Posterior vena cava (tissue), 2 donors: ENCODE measurements around the gene STARD5. TPM values are rescaled to one million over a fixed set of nuclear protein-coding genes. Genes with fewer than 3 reads are reported as not detected.
"Not testable (repeated sequence)": the region's sequence is repeated elsewhere in the genome, so short reads cannot be mapped to it uniquely, and the experiment has no call there.

Experiments
- DNase-seq: peaks from one replicate; pipeline ENCODE4 v3.0.0-alpha.2; 2020; ENCODE audit warnings: low spot score
- intact Hi-C, 2 donors: fragments of 100-400 bp; cut with DNase I; formaldehyde crosslinking; loops; one replicate each; pipeline versions ENCODE4 v1.14.1 to v1.14.2; 2022 to 2023
- long read RNA-seq, 2 donors: library from polyadenylated mRNA; unstranded; transcript quantifications; one replicate each; pipeline ENCODE4 v2.0.0, GENCODE V29; 2020 to 2021
- total RNA-seq, 2 donors: library from RNA; stranded (reverse); fragmentation: NEBNext Ultra II Directional; extraction: Animal tissue kit (Norgen Biotek cat#: 25700); gene quantifications; one replicate each; pipeline ENCODE4 v1.2.1, GENCODE V29; 2021
- donor health status: DM: yes; HTN: yes; CAD: no.
- donor health status: DM: yes; HTN: yes; CAD: no.

The STARD5 gene, protein sequence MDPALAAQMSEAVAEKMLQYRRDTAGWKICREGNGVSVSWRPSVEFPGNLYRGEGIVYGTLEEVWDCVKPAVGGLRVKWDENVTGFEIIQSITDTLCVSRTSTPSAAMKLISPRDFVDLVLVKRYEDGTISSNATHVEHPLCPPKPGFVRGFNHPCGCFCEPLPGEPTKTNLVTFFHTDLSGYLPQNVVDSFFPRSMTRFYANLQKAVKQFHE
- total RNA-seq, result 1 to 10 TPM; 3.9 to 5.9 TPM
- long read RNA-seq, donor 1, result 0 reads
- long read RNA-seq, donor 2, full-length matches to known transcripts, result 1 of 1 reads
- long read RNA-seq, donor 2, partial matches to known transcripts, result 0 of 1 reads
- long read RNA-seq, donor 2, other reads (novel, unspliced or antisense), result 0 of 1 reads

DNA sequence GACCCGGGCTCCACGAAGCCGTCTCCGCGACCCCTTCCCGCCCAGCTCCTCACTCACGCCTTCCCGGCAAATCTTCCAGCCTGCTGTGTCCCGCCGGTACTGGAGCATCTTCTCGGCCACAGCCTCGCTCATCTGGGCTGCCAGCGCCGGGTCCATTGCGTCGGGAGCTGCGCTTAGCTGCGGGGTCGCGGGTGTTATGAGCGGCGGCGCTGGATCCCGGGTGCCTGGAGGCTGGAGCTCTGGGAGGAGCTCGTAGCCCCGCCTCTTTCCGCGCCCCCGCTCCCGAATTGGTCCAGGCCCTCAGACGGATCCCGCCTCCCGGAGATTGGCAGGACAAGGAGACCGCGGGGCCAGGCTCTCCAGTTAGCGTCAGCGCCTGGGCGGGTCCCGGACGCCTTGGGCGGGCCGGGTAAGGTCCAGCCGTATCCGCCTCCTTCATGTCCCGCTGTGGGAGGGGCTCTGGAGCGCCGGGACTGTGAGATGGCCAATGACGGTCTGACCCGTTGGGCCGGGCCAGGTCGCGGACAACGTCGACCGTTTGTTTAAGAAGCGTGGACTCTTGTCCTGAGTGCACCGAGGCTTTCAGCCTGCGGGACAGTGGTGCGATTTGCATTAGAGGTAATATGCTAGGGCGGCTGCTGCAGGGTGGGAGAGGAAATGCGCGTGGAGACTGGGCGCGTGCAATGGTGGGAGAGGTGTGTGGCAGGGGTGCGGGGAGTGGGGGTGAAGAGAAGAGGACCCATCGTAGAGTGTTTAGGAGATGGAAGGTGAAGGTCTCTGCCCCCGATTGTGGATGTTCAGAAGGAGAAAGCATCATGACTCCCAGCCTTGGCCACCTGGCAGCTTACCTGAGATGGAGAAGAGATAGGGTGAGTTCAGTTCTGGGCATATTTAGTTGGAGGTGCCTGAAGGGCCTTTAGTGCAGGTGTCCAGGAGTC is at the start of gene STARD5:
TSS of gene STARD5 (minus strand) at position 198 of the 938 bp plus-strand sequence. CDS start at position 156, 42 bp downstream.
- DNase-seq, result peak; percentile 100
- intact Hi-C loops, result no loop called here

DNA sequence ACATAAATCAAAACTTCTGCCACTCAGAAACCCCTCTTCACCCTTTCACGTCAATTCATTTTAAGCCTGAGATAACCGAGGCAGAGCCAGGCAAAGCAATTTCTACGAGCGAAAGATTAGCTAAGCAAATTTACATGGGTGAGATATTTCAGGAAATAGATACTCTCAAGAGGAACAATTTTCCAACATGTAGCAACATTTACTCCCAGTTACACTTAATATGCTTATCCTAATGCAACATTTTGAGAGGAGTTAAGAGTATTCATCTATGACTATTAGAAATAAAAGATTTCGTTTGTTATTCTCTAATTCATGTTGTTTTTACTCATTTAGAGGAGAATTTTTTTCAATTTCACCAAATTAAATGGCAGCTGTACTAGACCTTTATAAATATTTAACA is 49.2 kb upstream of the STARD5 start:
- no peak for DNase-seq
- intact Hi-C loops, result no loop called here

DNA sequence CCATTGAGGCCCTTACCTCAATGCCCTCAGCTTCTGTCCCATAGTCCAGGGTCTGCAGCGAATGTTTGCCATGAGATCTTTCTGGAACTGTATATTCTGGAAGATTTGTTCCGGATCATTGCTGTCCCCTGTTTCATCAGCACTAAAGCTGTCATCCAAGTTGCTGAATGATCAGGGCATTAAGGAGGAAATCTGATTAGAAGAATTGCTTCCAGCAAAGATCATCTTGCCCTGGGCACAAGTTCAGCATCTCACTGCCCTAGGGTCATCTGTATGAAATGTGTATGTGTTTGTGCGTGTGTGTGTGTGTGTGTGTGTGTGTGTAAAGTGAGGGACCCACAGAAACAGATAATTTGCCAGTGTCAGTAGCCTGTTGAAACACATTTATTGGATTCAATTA is 48.6 kb upstream of the STARD5 start:
- no peak for DNase-seq
- intact Hi-C loops, result no loop called here

DNA sequence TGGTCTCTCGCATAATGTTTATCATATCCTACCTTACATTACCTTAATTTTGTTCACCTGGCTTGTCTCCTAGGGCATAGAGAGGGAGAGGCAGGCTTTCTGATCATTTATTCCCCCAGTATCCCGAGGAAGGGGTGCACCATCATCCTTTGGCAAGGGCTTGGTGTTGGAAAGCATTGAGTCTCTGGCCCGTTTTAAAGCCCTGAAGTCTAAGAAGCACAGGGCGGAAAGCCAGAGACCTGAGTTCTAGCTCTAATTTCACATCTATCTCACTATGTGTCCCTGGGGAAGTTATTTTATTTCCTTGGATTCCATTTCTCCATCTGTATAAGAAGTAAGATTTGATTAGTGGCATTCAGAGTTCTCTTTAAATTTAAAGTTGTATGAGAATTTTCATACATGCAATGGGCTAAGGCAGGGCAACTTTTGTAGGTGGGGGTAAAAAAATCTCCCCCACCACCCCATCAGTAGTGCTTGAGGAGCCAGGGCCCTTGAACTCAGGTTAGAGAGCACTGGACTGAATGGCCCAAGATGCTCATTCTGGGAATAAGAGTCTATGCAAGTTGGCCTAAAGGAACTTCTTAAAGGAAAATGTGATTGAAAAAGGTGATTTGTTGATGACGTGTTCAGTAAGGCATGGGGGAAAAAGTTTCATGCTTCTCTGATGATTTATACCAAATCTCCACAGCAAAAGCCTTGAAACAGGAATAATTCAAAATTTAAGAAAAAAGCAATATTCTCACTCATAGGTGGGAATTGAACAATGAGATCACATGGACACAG is 40.0 kb upstream of the STARD5 start:
- intact Hi-C loops, result no loop called here
- DNase-seq, result no peak

DNA sequence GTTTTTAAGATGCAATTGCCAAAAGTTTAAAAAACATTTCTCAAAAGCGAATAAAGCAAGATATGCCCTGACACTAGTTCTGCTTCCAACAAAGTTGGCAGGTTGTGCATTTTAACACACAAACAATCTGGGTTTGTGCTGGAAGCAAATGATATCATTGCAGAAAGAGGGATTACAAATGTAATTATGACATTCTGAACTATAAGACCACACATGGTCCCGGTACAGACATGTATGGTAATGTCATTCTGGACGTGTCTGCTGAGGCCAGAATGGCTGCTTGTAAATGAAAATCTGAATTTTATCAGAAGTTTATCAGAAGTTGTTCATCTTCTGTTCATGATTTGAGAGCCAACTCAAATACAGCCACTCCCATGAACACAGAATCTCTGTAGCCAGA is 39.3 kb upstream of the STARD5 start:
- DNase-seq, result no peak
- intact Hi-C loops, result no loop called here

DNA sequence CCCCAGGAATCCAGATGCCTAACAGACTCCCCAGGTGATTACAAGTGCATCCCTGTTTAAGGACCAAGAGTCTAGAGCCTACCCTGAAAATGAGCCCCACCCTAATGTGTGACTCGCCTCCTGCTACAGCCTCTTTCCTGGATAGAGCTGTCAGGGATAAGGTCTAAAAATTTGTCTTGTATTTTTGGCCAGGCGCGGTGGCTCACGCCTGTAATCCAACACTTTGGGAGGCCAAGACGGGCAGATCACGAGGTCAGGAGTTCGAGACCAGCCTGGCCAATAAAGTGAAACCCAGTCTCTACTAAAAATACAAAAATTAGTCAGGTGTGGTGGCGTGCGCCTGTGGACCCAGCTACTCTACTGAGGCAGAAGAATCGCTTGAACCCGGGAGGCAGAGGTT is 38.8 kb upstream of the STARD5 start:
- DNase-seq, result no peak
- intact Hi-C loops, result no loop called here

DNA sequence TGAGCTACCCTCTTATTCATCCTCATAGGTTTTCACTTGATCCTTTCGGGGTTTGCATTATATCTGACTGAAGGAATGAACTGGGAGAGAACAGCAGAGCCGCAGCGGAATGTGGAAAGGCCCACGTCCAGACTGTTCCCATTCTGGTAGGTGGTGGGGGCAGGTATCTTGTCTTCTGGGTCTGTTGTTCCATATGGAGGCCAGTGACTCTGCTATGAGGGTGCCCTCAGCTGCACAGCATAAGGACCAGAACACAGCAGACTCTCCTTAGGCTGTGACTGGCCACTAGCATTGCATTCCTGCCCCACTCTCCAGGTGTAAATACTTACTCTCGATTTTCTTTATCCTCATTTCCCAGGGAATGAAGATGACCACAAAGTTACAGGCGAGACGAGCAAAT is 38.0 kb upstream of the STARD5 start:
- no peak for DNase-seq
- intact Hi-C loops, result no loop called here

DNA sequence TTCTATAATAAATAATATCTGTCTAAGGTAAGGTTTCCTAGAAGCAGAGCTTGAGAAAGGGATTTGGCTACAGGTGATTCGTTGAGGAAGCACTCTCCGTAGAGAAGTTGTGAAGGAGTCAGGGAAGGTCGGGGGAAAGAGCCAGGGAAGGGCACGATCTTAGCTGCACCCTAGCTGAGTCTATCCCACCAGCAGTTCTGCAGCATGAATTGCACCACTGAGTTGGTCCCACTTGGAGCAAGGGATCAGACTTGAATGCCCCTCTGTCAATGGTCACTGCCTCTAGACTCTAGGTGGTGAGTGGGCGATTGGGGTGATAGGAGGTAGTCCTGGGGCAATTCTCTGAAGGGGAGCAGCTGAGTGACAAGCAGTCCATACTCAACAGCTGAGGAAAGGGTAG is 36.5 kb upstream of the STARD5 start:
- intact Hi-C loops, result no loop called here
- no peak for DNase-seq

DNA sequence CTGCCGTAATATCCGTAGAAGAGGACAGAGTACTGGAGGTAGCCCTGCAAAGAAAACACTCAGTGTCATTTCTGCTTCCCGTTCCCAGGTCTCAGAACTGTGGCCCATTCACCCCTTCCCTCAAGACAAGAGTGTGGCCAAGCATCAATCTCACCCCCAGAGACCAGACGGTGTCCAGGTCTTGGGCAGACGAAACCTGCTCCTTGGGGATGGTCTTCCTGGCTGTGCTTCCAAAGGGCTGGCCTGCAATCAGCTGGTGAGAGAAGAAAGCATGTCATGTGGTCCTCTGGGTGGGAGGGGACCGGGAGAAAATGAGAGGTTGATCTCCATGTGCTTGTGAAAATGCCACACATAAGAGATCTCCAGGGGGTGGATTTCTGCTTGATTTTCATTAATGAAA is 34.3 kb upstream of the STARD5 start:
- DNase-seq, result no peak
- intact Hi-C loops, result no loop called here

DNA sequence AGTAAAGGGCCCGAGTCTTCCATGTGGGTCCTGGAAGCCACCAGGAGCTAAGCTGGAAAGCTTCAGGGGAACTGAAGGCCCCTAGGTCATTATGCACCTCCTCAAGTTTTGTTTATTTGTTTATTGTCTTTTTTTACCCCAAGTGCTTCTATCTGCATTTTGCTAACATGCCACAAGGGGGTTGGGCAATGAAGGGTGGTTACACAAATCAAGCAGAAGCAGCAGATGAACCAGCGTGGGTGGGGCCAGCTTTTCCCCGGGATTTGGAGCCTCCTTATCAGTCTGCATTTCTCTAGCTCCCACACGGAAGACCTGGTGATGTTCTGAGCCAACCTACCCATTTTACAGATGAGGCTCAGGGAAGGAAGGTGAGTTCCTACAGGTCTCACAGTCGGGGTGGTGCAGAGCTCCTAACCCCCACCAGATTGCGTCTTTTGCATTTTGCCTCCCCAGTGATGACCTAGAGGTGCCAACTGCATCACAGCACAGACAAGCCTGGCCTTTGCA is 33.3 kb upstream of the STARD5 start:
- intact Hi-C loops, result no loop called here

DNA sequence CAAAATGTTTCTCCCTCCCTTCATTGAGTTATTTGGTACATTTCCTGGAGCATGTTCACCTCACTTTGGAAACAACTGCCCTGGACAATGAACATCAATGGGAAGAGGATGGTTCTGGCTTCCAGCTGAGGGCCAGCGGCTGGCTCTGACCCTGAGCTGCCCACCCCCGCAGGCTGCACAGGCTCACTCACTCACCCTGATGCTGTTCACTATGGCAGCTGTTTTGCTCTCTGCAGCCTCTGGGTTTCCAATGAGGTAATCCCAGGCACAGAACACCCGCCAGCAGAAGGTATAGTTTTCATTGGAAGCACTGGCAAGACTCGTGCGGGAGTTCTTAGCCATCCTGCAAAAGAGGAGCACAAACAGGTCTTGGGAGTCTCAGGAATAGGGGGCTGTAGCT is 32.3 kb upstream of the STARD5 start:
- intact Hi-C loops, result no loop called here
- no peak for DNase-seq

More for the DNA sequence above, 33.3 kb upstream of the STARD5 start:
- no peak for DNase-seq

DNA sequence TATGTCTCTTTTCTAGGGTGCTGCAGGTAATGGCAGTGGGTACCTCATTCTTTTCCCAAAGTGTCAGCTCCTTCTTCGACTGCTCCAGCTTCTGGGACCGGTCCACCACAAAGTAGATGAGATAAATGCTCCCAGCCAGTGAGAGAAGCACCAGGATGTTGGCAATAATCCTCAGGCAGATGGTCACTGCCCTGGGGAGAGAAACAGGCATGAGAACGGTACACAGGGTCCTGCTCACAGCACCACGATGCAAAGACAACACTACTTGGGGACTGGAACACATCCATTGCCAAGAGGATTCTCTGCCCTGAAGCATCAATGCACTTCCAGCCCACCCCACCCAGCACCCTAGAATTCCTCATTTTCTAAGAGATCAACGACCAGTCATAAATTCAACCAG is 27.7 kb upstream of the STARD5 start:
- no peak for DNase-seq
- intact Hi-C loops, result no loop called here

DNA sequence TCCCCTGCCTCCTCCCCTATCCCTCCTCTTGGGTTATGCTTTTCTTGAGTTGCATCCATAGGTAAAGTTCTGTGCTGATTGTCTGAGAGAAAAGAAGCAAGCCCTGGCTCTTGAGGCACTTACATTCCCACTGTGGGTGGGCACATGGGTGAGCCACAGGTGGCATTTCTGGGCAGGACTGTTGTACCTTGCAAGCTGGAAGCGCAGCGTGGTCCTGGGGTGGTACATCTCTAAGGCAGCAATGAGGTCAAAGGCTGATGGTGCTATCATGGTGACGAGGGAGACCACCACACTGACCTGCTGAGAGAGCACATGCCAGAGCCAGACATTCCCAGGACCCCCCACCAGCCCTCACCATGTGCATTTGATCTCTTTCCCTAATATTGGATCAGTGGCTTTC is 25.3 kb upstream of the STARD5 start:
- no peak for DNase-seq
- intact Hi-C loops, result no loop called here

DNA sequence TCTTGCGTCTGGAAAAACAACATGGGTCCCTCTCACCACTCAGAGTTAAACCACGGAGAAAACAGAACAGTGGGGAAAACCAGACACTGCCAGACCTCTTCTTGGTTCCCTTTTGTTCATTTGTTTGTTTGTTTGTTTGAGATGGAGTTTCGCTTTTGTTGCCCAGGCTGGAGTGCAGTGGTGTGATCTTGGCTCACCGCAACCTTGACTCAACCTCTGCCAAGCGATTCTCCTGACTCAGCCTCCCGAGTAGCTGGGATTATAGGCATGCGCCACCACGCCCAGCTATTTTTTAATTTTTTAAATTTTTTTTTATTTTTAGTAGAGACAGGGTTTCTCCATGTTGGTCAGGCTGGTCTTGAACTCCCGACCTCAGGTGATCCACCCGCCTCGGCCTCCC is 24.8 kb upstream of the STARD5 start:
- DNase-seq, intact Hi-C loops: not testable (repeated sequence)

DNA sequence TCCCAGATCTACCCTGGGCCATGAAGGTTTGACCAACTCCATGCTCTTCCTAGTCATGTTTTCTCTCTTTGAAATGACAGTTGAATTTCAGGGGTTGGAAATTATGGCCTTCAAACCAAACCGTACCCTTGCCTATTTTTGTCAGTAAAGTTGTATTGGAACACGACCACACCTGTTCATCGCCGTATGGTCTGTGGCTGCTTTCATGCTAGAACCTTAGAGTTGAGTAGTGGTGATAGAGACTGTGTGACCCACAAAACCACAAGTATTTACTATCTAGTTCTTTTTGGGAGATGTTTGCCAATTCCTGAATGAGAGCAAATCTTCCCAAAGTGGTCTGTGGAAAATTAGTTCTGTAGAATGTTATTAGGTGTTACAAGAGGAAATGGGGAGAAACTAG is 24.0 kb upstream of the STARD5 start:
- DNase-seq, result no peak
- intact Hi-C loops, result no loop called here

DNA sequence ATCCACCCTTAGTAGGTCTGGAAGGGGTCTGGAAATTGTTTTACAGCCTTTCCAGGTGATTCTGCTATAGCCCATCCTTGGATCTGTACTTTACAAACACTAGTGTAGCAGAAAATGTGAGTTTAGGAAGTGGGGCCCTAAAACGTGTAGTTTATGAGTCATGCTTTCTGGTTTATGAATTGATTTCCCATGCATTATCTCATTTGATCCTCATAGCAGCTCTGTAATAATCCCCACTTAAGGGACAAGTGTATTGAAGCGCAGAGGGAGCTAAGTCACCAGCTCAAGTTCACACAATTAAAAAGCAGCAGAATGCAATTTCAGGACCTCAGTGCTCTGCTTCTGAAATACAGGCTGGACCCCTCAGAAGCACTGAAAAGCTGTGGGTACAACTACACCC is 22.7 kb upstream of the STARD5 start:
- DNase-seq, result no peak
- intact Hi-C loops, result no loop called here

DNA sequence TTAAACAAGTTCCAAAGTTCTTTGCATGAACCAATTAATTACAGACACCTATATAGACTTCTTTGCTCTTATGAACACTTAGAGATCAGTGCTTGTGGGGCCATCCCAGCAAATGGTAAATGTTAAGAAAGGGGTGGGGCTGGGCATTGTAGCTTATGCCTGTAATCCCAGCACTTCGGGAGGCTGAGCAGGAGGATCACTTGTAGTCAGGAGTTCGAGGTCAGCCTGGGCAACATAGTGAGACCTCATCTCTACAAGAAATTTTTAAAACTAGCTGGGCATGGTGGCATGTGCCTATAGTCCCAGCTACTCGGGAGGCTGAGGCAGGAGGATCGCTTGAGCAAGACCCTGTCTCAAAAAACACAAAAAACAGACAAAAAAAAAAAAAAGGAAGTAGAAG is 19.4 kb upstream of the STARD5 start:
- DNase-seq, result no peak
- intact Hi-C loops, result no loop called here

DNA sequence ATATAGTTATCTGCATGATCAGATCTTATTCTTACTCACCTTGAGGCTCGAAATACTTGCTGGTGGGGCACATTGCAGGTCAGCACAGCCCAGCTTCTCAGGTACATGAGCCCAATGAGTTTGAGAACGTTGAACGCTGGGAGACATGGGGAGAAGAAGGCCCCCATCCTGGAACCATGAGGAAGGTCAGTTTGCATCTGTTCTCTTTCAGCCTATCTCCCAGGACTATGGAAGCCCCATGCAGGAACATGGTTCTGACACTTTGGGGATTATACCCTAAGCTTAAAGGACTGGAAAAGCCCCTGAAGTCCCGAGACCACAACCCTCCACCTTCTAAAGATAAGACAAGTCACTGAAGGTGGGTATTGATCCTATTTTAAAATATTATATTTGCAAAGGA is 17.4 kb upstream of the STARD5 start:
- intact Hi-C loops, result no loop called here

DNA sequence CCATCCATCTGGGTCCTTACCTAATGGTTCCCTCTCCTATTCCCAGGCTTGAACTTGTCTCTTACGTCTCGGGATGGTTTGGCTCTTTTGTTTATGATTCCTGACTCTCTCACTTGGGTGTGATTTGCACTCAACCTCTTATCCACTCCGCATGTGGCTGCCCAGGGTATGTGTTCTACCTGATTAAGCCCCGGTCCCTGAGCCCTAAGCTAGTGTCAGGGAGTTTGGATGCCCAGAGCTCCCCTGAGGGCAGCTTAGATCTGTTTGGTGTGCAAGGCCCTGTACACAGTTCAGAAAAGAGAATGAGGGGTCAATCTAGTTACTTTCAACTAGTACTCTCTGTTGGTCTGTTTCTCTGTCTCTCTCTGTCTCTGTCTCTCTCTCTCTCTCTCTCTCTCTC is 15.9 kb upstream of the STARD5 start:
- intact Hi-C loops, result loop anchor here in 1 of 2 donors (5.0 kb wide), 1 partner anchor 63 kb away; no protein-coding TSS in a partner anchor
- DNase-seq, result no peak

More for the DNA sequence above, 17.4 kb upstream of the STARD5 start:
- no peak for DNase-seq
